ENCODE measurements around the gene PHLDB2. TPM values are rescaled to one million over a fixed set of nuclear protein-coding genes. Genes with fewer than 3 reads are reported as not detected.

PHLDB2 gene
- total RNA-seq, 4 donors from 2014 or later: 89.5 to 421 (median 186) TPM

GRCh38 chr3:111919370-111920065, 60.5 kb downstream of the PHLDB2 start:
- ATAC-seq (ENCODE audit: low FRiP score) (no peak), DNase-seq (ENCODE audit: low spot score) (no peak)
- TF ChIP-seq, protein P1, sequence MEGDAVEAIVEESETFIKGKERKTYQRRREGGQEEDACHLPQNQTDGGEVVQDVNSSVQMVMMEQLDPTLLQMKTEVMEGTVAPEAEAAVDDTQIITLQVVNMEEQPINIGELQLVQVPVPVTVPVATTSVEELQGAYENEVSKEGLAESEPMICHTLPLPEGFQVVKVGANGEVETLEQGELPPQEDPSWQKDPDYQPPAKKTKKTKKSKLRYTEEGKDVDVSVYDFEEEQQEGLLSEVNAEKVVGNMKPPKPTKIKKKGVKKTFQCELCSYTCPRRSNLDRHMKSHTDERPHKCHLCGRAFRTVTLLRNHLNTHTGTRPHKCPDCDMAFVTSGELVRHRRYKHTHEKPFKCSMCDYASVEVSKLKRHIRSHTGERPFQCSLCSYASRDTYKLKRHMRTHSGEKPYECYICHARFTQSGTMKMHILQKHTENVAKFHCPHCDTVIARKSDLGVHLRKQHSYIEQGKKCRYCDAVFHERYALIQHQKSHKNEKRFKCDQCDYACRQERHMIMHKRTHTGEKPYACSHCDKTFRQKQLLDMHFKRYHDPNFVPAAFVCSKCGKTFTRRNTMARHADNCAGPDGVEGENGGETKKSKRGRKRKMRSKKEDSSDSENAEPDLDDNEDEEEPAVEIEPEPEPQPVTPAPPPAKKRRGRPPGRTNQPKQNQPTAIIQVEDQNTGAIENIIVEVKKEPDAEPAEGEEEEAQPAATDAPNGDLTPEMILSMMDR (IDR thresholded peaks at IDR 0.05): no peak

- TF ChIP-seq, protein P1 (IDR thresholded peaks at IDR 0.05): no peak
- ATAC-seq (ENCODE audit: low FRiP score): no peak
Observed at GRCh38 chr3:111921181-111921580, 62.1 kb downstream of the PHLDB2 start.

GRCh38 chr3:111923095-111923771, 64.2 kb downstream of the PHLDB2 start:
- DNase-seq (ENCODE audit: low spot score): no peak
- ATAC-seq (ENCODE audit: low FRiP score): no peak
- TF ChIP-seq, protein P1 (IDR thresholded peaks at IDR 0.05): no peak

More at GRCh38 chr3:111921181-111921580, 62.1 kb downstream of the PHLDB2 start:
- no peak for DNase-seq (ENCODE audit: low spot score)

DNA sequence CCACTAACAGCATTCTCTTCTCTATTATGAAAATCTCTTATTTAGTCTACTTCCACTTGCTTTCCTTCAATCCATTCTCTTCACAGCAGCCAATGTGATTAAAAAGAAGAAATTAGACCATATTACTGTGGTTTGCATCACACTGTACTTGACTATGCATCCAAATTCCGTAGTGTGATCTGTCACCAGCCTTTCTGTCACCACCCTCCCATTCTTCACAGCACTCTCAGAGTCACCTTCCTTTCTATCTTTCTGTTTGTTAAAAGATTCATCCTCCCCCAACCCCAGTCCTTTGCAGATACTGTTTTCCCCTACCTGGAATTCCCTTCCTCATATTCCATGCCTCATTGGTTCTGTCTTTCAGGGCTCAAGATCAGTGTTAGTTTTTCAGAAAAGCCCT, 64.7 kb downstream of the PHLDB2 start:
- TF ChIP-seq, protein P1 (IDR thresholded peaks at IDR 0.05): no peak
- DNase-seq (ENCODE audit: low spot score): no peak
- ATAC-seq (ENCODE audit: low FRiP score): no peak

DNA sequence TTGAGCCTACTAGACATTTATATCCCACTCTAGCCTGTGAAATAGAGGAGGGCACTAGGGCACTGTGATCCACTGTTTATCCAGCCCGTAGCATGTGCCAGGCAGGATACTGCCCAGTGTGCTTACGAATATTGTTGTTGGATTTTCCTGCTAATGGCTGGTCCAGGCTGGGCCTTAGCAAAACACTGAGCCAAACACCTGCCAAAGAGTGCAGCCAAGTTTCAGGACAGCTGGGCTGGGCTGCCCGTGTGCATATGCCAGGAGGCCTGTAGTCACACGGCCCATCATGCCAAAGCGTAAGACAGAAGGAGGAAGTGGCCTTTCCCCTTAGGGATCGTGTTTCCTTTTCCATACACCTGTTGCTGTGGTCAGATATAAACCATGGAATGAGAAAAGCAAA, 65.2 kb downstream of the PHLDB2 start:
- no peak for DNase-seq (ENCODE audit: low spot score)
- TF ChIP-seq, protein P1 (IDR thresholded peaks at IDR 0.05): no peak
- ATAC-seq (ENCODE audit: low FRiP score): no peak

DNA sequence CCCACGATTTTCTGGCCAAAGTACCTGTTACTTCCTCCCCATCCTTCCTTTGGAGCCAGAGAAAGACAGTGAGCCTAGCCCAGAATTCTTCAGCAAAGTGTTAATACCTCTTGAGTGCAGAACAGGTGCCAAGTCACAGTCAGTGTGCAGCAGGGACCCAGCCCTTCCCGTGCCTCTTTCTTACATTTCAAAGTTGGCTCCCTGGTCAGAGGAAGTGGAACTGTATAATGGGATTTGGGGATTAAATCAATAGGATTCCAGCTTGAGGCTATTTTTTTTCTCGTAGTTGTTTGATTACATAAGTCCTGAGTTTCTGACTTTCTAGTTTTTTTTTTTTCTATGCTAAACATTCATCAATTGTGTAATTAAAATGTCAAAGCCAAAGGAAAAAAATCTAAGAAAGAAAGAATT, 67.2 kb downstream of the PHLDB2 start:
- TF ChIP-seq, protein P1 (IDR thresholded peaks at IDR 0.05): no peak
- DNase-seq (ENCODE audit: low spot score) (no peak), ATAC-seq (ENCODE audit: low FRiP score) (no peak)

- ATAC-seq (ENCODE audit: low FRiP score): no peak
- no peak for DNase-seq (ENCODE audit: low spot score)
- TF ChIP-seq, protein P1 (IDR thresholded peaks at IDR 0.05): no peak
Observed at GRCh38 chr3:111928613-111929012, 69.5 kb downstream of the PHLDB2 start.
